GM12801 (cell line): ENCODE measurements around the gene SGTB.

Experiments
- TF ChIP-seq, protein P1 (sequence below): IDR thresholded peaks from one replicate; pipeline ENCODE4 v1.5.1; 2011; ENCODE audit warnings: control low read depth; ENCODE audit not compliant: insufficient read length; ENCODE audit errors: extremely low read depth

The SGTB gene

DNA sequence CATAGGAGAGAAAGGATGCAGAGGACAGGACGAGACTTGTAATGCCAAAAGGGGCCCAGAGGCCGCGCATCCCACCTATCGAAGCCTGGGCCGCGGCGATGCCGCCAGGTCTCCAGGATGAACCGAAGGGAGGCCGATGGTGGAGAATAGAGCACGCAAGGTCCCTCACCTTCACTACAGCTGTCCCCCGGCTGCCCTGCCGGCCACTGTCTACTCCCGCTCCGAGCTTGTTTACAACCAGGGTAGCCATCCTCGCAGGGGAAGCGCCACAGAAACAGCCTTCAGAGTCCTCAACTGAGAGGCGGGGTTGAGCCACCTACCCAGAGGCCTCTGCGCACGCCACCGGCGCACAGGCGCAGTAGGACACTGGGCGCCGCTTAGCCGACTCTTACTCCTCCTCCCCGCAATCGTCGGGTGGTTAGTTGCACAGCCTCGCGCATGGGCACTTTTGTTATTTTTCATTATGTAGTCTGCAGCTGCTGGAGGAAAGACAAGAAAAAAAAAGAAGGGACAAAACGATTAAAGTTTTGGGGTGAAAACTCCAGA, 97.8 kb downstream of the SGTB start, which contains the start of gene TRIM23:
Gene TRIM23, minus strand, starts transcription at position 309 of the 546 bp plus-strand sequence. Its CDS starts 59 bp downstream, at position 250.
- TF ChIP-seq, protein P1, sequence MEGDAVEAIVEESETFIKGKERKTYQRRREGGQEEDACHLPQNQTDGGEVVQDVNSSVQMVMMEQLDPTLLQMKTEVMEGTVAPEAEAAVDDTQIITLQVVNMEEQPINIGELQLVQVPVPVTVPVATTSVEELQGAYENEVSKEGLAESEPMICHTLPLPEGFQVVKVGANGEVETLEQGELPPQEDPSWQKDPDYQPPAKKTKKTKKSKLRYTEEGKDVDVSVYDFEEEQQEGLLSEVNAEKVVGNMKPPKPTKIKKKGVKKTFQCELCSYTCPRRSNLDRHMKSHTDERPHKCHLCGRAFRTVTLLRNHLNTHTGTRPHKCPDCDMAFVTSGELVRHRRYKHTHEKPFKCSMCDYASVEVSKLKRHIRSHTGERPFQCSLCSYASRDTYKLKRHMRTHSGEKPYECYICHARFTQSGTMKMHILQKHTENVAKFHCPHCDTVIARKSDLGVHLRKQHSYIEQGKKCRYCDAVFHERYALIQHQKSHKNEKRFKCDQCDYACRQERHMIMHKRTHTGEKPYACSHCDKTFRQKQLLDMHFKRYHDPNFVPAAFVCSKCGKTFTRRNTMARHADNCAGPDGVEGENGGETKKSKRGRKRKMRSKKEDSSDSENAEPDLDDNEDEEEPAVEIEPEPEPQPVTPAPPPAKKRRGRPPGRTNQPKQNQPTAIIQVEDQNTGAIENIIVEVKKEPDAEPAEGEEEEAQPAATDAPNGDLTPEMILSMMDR, result no peak

DNA sequence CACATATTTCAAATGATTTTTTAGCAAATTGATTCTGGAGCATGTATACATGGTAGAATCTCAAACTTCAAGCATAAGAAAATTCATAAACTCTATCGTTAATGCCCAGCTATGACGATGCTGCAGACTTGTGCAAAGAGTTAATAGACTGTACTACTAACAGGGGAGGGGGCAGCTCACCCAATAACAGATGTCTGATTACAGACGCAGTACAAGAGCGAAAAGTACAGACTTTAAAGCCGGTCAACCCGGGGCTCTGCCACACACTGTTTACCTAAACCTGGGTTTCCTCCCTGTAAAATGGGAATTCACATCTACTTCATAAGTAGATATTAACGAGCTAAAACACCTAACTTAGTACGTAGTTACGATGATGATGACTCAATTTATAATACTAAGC, 98.4 kb downstream of the SGTB start:
- TF ChIP-seq, protein P1, result no peak

DNA sequence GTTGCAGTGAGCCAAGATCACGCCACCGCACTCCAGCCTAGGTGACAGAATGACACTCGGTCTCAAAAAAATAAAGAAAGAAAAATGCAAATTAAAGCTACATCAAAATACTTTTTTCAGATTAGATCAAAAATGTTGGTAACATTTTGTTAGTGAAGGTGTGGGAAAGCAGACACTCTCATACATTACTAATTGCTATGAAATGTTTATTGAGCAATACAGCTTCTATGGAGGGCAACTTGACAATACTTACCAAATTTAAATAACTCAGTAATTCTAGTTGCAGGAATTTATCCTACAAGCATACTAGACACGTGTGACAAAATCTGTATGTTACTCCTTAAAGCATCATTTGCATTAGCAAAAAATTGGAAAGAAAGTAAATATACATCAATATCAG, 101.9 kb downstream of the SGTB start:
- TF ChIP-seq, protein P1, result no peak
